Stimulated activated naive CD8-positive, alpha-beta T cell treated with anti-CD3 and anti-CD28 coated beads, Interleukin-15, amount 100 ng/mL, for 72 hours (primary cell): ENCODE measurements around the gene BTG1.
A peak's percentile ranks its signal among the peaks of the same experiment; 100 is the strongest.

Source experiments
- ATAC-seq: fragments of 150-1000 bp; cut with Tn5 transposase; 2 replicates; pipeline ENCODE4 v1.10.0; 2021; ENCODE audit warnings: mild to moderate bottlenecking, moderate library complexity
- DNase-seq, 2 donors: peaks; one replicate each; pipeline ENCODE4 v3.0.0; 2021 to 2022
- H3K27ac Mint-ChIP-seq, 2 donors: one replicate each; pipeline ENCODE4 v1.8.0; 2022; ENCODE audit warnings: mild to moderate bottlenecking in 2 of 2, mixed read lengths in 2 of 2, moderate library complexity in 2 of 2
- H3K27me3 Mint-ChIP-seq: one replicate; pipeline ENCODE4 v1.8.0; 2022; ENCODE audit warnings: mixed read lengths
- H3K4me1 Mint-ChIP-seq: one replicate; pipeline ENCODE4 v1.8.0; 2022; ENCODE audit warnings: mild to moderate bottlenecking, mixed read lengths
- H3K4me3 Mint-ChIP-seq, 2 donors: one replicate each; pipeline ENCODE4 v1.8.0; 2022; ENCODE audit warnings: mild to moderate bottlenecking in 2 of 2, mixed read lengths in 2 of 2, moderate library complexity in 1 of 2
- H3K9me3 Mint-ChIP-seq, 2 donors: one replicate each; pipeline ENCODE4 v1.8.0; 2022; ENCODE audit warnings: mixed read lengths in 2 of 2

The BTG1 gene

GRCh38 chr12:92129609-92130008, 16.0 kb downstream of the BTG1 start:
- H3K27ac Mint-ChIP-seq = peak overlapping the region; percentile 81 to 94

GRCh38 chr12:92128612-92129011, 17.0 kb downstream of the BTG1 start:
- DNase-seq = no peak
- Mint-ChIP-seq H3K27me3 (no peaks in the 10 kb centered on the region), H3K4me3 (peak overlapping the region; percentile 23 to 50), H3K9me3 (no peaks in the 10 kb centered on the region), H3K27ac (peak overlapping the region; percentile 81 to 89), H3K4me1 (peaks cover 90% of the 10 kb centered on the region)
- no peak for ATAC-seq

More at GRCh38 chr12:92129609-92130008, 16.0 kb downstream of the BTG1 start:
- H3K27me3 Mint-ChIP-seq = no peaks in the 10 kb centered on the region
- DNase-seq (no peak), ATAC-seq (no peak)
- peaks cover 90% of the 10 kb centered on the region for H3K4me1 Mint-ChIP-seq
- peak overlapping the region; percentile 54 to 90 for H3K4me3 Mint-ChIP-seq
- H3K9me3 Mint-ChIP-seq = no peaks in the 10 kb centered on the region

GRCh38 chr12:92124689-92125029, 21.0 kb downstream of the BTG1 start:
- ATAC-seq = no peak
- H3K27ac Mint-ChIP-seq = peak overlapping the region; percentile 34 to 76
- no peak for DNase-seq
- peaks cover 79% of the 10 kb centered on the region for H3K4me1 Mint-ChIP-seq
- no peaks in the 10 kb centered on the region for H3K9me3 Mint-ChIP-seq
- peak overlapping the region; percentile 1 to 17 for H3K4me3 Mint-ChIP-seq
- no peaks in the 10 kb centered on the region for H3K27me3 Mint-ChIP-seq

- DNase-seq (no peak), ATAC-seq (peak; percentile 66)
- H3K9me3 Mint-ChIP-seq = no peaks in the 10 kb centered on the region
- H3K4me1 Mint-ChIP-seq = peaks cover 76% of the 10 kb centered on the region
- H3K27me3 Mint-ChIP-seq = no peaks in the 10 kb centered on the region
- H3K4me3 Mint-ChIP-seq = peak overlapping the region; percentile 1 to 39
- peak overlapping the region; percentile 34 to 50 for H3K27ac Mint-ChIP-seq
Observed at GRCh38 chr12:92123780-92124688, 21.6 kb downstream of the BTG1 start.

- Mint-ChIP-seq H3K4me1 (peaks cover 73% of the 10 kb centered on the region), H3K27ac (peak overlapping the region in 1 of 2 donors; percentile 34), H3K4me3 (peak overlapping the region in 1 of 2 donors; percentile 39), H3K9me3 (no peaks in the 10 kb centered on the region), H3K27me3 (no peaks in the 10 kb centered on the region)
- DNase-seq (no peak), ATAC-seq (peak; percentile 61)
Observed at GRCh38 chr12:92122941-92123779, 22.5 kb downstream of the BTG1 start.

GRCh38 chr12:92121826-92122225, 23.8 kb downstream of the BTG1 start:
- no peaks in the 10 kb centered on the region for H3K9me3 Mint-ChIP-seq
- H3K4me3 Mint-ChIP-seq = no peak overlapping the region
- ATAC-seq = no peak
- H3K27me3 Mint-ChIP-seq = no peaks in the 10 kb centered on the region
- H3K27ac Mint-ChIP-seq = peak overlapping the region in 1 of 2 donors; percentile 22
- DNase-seq = no peak
- peaks cover 62% of the 10 kb centered on the region for H3K4me1 Mint-ChIP-seq

GRCh38 chr12:92118826-92119536, 26.7 kb downstream of the BTG1 start:
- peak overlapping the region; percentile 77 to 91 for H3K27ac Mint-ChIP-seq
- ATAC-seq = peak; percentile 72

GRCh38 chr12:92114834-92115233, 30.8 kb downstream of the BTG1 start:
- Mint-ChIP-seq H3K27me3 (no peaks in the 10 kb centered on the region), H3K4me1 (peaks cover 67% of the 10 kb centered on the region), H3K4me3 (peak overlapping the region; percentile 54 to 67), H3K27ac (peak overlapping the region; percentile 82 to 91), H3K9me3 (no peaks in the 10 kb centered on the region)
- DNase-seq (no peak), ATAC-seq (peak; percentile 27)

More at GRCh38 chr12:92118826-92119536, 26.7 kb downstream of the BTG1 start:
- Mint-ChIP-seq H3K4me1 (peaks cover 59% of the 10 kb centered on the region), H3K27me3 (no peaks in the 10 kb centered on the region), H3K4me3 (peak overlapping the region; percentile 19 to 36), H3K9me3 (no peaks in the 10 kb centered on the region)
- no peak for DNase-seq

- H3K27me3 Mint-ChIP-seq = no peaks in the 10 kb centered on the region
- H3K4me1 Mint-ChIP-seq = peaks cover 87% of the 10 kb centered on the region
- H3K4me3 Mint-ChIP-seq = peak overlapping the region; percentile 55 to 69
- ATAC-seq = peak; percentile 45
- no peaks in the 10 kb centered on the region for H3K9me3 Mint-ChIP-seq
- H3K27ac Mint-ChIP-seq = peak overlapping the region; percentile 16 to 72
- DNase-seq = no peak
Observed at GRCh38 chr12:92111256-92111655, 34.4 kb downstream of the BTG1 start.

GRCh38 chr12:92110083-92110640, 35.5 kb downstream of the BTG1 start:
- Mint-ChIP-seq H3K4me3 (peak overlapping the region; percentile 55 to 69), H3K4me1 (peaks cover 89% of the 10 kb centered on the region), H3K27ac (peak overlapping the region; percentile 45 to 91), H3K27me3 (no peaks in the 10 kb centered on the region), H3K9me3 (no peaks in the 10 kb centered on the region)
- ATAC-seq (no peak), DNase-seq (no peak)

- no peaks in the 10 kb centered on the region for H3K27me3 Mint-ChIP-seq
- peaks cover 88% of the 10 kb centered on the region for H3K4me1 Mint-ChIP-seq
- no peaks in the 10 kb centered on the region for H3K9me3 Mint-ChIP-seq
- peak overlapping the region; percentile 55 to 69 for H3K4me3 Mint-ChIP-seq
- H3K27ac Mint-ChIP-seq = peak overlapping the region; percentile 45 to 91
- peak in 1 of 2 donors; percentile 35 for DNase-seq
- peak; percentile 77 for ATAC-seq
Observed at GRCh38 chr12:92109613-92110012, 36.0 kb downstream of the BTG1 start.

- no peak for ATAC-seq
- H3K4me3 Mint-ChIP-seq = peak overlapping the region; percentile 45 to 69
- DNase-seq = no peak
- no peaks in the 10 kb centered on the region for H3K27me3 Mint-ChIP-seq
- peak overlapping the region in 1 of 2 donors; percentile 10 for H3K27ac Mint-ChIP-seq
- H3K9me3 Mint-ChIP-seq = no peaks in the 10 kb centered on the region
- peaks cover 85% of the 10 kb centered on the region for H3K4me1 Mint-ChIP-seq
Observed at GRCh38 chr12:92108651-92109050, 37.0 kb downstream of the BTG1 start.

- no peak for DNase-seq
- Mint-ChIP-seq H3K4me1 (peaks cover 75% of the 10 kb centered on the region), H3K27me3 (no peaks in the 10 kb centered on the region), H3K27ac (no peak overlapping the region), H3K9me3 (no peaks in the 10 kb centered on the region), H3K4me3 (peak overlapping the region in 1 of 2 donors; percentile 37)
- peak; percentile 13 for ATAC-seq
Observed at GRCh38 chr12:92107621-92108131, 38.0 kb downstream of the BTG1 start.

- H3K4me1 Mint-ChIP-seq = peaks cover 72% of the 10 kb centered on the region
- H3K27me3 Mint-ChIP-seq = no peaks in the 10 kb centered on the region
- peak overlapping the region in 1 of 2 donors; percentile 37 for H3K4me3 Mint-ChIP-seq
- ATAC-seq (no peak), DNase-seq (no peak)
- peak overlapping the region in 1 of 2 donors; percentile 43 for H3K27ac Mint-ChIP-seq
- no peaks in the 10 kb centered on the region for H3K9me3 Mint-ChIP-seq
Observed at GRCh38 chr12:92107094-92107493, 38.6 kb downstream of the BTG1 start.
